Thoracic aorta (tissue), 2 donors: Measurements from ENCODE around the gene PREX1. TPM values are rescaled to one million over a fixed set of nuclear protein-coding genes. Genes with fewer than 3 reads are reported as not detected.
"Not testable (repeated sequence)": the region's sequence is repeated elsewhere in the genome, so short reads cannot be mapped to it uniquely, and the experiment has no call there.

Experiments used
- ATAC-seq: fragments of 150-250 bp; one replicate; pipeline ENCODE4 v1.8.0; 2017; ENCODE audit warnings: low read depth; ENCODE audit not compliant: insufficient number of reproducible peaks, low FRiP score
- DNase-seq: peaks from one replicate; pipeline ENCODE4 v3.0.0-alpha.2; 2020; ENCODE audit warnings: low spot score
- H3K27ac ChIP-seq, 2 donors: fragments of 200-600 bp; sonication (generic); 1 replicate in 1 of 2; 2 replicates in 1 of 2; pipeline ENCODE4 v1.5.1; 2016; ENCODE audit warnings: mild to moderate bottlenecking in 2 of 2, moderate library complexity in 2 of 2
- H3K27me3 ChIP-seq: fragments of 200-600 bp; sonication (generic); replicated peaks from 2 replicates; pipeline ENCODE4 v1.6.0; 2016; ENCODE audit warnings: mild to moderate bottlenecking; ENCODE audit not compliant: insufficient read depth
- H3K36me3 ChIP-seq: fragments of 200-600 bp; sonication (generic); one replicate; pipeline ENCODE4 v1.5.1; 2016
- H3K4me1 ChIP-seq, 2 donors: fragments of 200-600 bp; sonication (generic); 1 replicate in 1 of 2; 2 replicates in 1 of 2; pipeline versions ENCODE4 v1.5.1 to v1.6.0; 2016; ENCODE audit warnings: low read depth in 2 of 2, mild to moderate bottlenecking in 1 of 2; ENCODE audit not compliant: control insufficient read depth in 1 of 2
- H3K4me3 ChIP-seq: fragments of 200-600 bp; sonication (generic); 2 replicates; pipeline ENCODE4 v1.5.1; 2016; ENCODE audit warnings: mild to moderate bottlenecking
- H3K9me3 ChIP-seq: fragments of 200-600 bp; sonication (generic); 2 replicates; pipeline ENCODE4 v1.5.1; 2016
- total RNA-seq, 2 donors: library from RNA; depleted of rRNA; stranded (reverse); fragments of >200 nt; gene quantifications; one replicate each; pipeline versions ENCODE4 v1.1.0 to v1.2.3, GENCODE V29; 2016
- TF ChIP-seq, protein P1 (sequence below): fragments of 200-600 bp; sonication (generic); IDR thresholded peaks from one replicate; pipeline ENCODE4 v1.5.1; 2019; ENCODE audit warnings: antibody characterized with exemption

Gene PREX1
- total RNA-seq, 2 donors from 2014 or later: 94.6 to 101 TPM

GRCh38 chr20:48603116-48603818 lies 224.5 kb downstream of the PREX1 start:
- Histone ChIP-seq H3K4me3 (no peak overlapping the region), H3K27ac (no peak overlapping the region), H3K27me3 (no peaks in the 10 kb centered on the region), H3K9me3 (no peaks in the 10 kb centered on the region), H3K4me1 (no peaks in the 10 kb centered on the region), H3K36me3 (no peaks in the 10 kb centered on the region)
- TF ChIP-seq, protein P1, sequence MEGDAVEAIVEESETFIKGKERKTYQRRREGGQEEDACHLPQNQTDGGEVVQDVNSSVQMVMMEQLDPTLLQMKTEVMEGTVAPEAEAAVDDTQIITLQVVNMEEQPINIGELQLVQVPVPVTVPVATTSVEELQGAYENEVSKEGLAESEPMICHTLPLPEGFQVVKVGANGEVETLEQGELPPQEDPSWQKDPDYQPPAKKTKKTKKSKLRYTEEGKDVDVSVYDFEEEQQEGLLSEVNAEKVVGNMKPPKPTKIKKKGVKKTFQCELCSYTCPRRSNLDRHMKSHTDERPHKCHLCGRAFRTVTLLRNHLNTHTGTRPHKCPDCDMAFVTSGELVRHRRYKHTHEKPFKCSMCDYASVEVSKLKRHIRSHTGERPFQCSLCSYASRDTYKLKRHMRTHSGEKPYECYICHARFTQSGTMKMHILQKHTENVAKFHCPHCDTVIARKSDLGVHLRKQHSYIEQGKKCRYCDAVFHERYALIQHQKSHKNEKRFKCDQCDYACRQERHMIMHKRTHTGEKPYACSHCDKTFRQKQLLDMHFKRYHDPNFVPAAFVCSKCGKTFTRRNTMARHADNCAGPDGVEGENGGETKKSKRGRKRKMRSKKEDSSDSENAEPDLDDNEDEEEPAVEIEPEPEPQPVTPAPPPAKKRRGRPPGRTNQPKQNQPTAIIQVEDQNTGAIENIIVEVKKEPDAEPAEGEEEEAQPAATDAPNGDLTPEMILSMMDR: no peak
- ATAC-seq (no peak), DNase-seq (no peak)

GRCh38 chr20:48601798-48602197 lies 226.0 kb downstream of the PREX1 start:
- no peak overlapping the region for H3K27ac ChIP-seq
- no peak for DNase-seq
- TF ChIP-seq, protein P1: no peak

GRCh38 chr20:48600470-48600945 lies 227.3 kb downstream of the PREX1 start:
- Histone ChIP-seq H3K27me3 (no peaks in the 10 kb centered on the region), H3K4me1 (no peaks in the 10 kb centered on the region), H3K36me3 (no peaks in the 10 kb centered on the region), H3K9me3 (no peaks in the 10 kb centered on the region), H3K4me3 (no peak overlapping the region), H3K27ac (no peak overlapping the region)
- DNase-seq (no peak), ATAC-seq (no peak)
- TF ChIP-seq, protein P1: no peak

More at GRCh38 chr20:48601798-48602197, 226.0 kb downstream of the PREX1 start:
- no peaks in the 10 kb centered on the region for H3K9me3 ChIP-seq
- H3K4me3 ChIP-seq: no peak overlapping the region
- H3K27me3 ChIP-seq: no peaks in the 10 kb centered on the region
- H3K4me1 ChIP-seq: no peaks in the 10 kb centered on the region
- ATAC-seq: no peak
- no peaks in the 10 kb centered on the region for H3K36me3 ChIP-seq

DNA sequence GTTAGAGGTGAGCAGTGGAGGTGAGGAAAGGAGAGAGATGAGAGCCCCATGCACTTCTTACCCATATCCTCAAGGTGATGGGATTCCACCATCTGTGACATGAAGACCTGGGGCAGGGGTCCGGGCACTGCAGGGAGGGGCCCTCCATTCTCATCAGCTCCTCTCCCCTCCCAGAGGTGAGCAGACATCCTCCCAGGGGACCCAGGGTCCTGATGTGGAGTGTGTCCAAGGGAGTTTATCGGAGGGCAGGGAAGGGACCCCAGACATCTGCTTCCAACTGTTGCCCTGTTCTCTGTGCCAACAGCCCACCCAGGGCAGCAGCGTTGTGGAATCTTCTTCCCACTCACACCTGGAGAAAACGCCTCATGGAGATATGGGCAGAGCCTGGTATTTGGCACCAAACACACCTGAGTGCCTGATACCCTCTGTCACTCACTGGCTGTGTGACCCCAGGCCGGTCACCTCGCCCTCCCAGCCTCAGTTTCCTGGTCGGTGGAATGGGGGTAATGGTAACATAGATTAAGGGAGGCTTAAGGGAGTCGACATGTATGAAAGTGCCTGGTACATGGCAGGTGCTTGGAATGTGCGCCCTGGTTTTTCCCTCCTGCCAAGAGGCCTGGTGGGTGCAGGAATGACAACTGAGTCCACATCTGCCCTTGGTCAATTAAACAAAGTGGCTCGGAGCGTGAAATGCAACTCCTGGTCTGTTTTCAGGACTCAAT lies 227.9 kb downstream of the PREX1 start:
- Histone ChIP-seq H3K27ac (no peak overlapping the region), H3K4me3 (no peak overlapping the region), H3K36me3 (no peaks in the 10 kb centered on the region), H3K27me3 (no peaks in the 10 kb centered on the region), H3K9me3 (no peaks in the 10 kb centered on the region), H3K4me1 (no peaks in the 10 kb centered on the region)
- DNase-seq (no peak), ATAC-seq (no peak)
- TF ChIP-seq, protein P1: no peak

- TF ChIP-seq, protein P1: no peak
- DNase-seq (no peak), ATAC-seq (no peak)
- no peaks in the 10 kb centered on the region for H3K27me3 ChIP-seq
- H3K9me3 ChIP-seq: no peaks in the 10 kb centered on the region
- no peak overlapping the region for H3K27ac ChIP-seq
- H3K36me3 ChIP-seq: no peaks in the 10 kb centered on the region
- H3K4me1 ChIP-seq: no peaks in the 10 kb centered on the region
- no peak overlapping the region for H3K4me3 ChIP-seq
Measured at GRCh38 chr20:48599106-48599747, 228.6 kb downstream of the PREX1 start.

DNA sequence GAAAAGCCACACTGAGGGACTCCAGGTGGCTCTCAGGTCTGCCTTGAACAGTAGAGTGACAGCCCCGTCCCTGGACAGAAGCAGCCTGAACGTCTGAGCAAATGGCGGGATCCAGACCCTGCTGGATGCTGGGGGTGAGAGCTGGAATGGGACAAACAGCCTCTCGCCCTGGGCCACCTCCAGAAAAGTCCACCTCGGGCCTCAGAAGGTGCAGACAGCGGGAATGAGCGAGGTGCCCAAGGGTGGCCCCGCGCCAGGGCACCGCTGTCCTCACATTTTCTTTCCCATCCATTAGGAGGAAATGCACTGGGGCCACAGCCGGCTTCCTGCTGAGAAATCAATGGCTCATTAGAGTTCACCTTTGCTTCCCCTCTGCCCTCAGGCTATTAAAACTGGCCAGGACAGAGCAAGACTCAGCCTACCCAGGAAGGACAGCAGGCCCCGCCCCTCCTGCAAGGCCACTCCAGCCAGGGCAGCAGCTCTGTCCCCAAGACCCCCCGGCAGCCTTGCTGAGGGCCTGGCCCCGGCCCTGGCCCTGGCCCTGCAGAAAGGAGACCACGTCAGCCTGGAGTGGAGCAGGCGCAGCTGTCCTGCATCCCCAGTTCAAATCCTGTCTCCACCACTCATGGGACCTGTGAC lies 229.4 kb downstream of the PREX1 start:
- not testable (repeated sequence) for DNase-seq, ATAC-seq, H3K36me3 ChIP-seq, H3K27ac ChIP-seq, H3K4me1 ChIP-seq, H3K9me3 ChIP-seq, H3K27me3 ChIP-seq, H3K4me3 ChIP-seq
